HG03066 (cell line): ENCODE measurements around the gene ALDH3A2.
"Not testable (repeated sequence)": the region's sequence is repeated elsewhere in the genome, so short reads cannot be mapped to it uniquely, and the experiment has no call there.

Experiments used
- ATAC-seq: cut with Tn5 transposase; IDR thresholded peaks from one replicate; pipeline ENCODE4 v1.9.1; 2021; ENCODE audit warnings: low read depth; ENCODE audit not compliant: unreplicated experiment

The ALDH3A2 gene

GRCh38 chr17:19676896-19677295 is 28.3 kb downstream of the ALDH3A2 start:
- ATAC-seq = no peak

GRCh38 chr17:19677736-19678379 is 29.3 kb downstream of the ALDH3A2 start:
- no peak for ATAC-seq

GRCh38 chr17:19678581-19679453 is 30.3 kb downstream of the ALDH3A2 start:
- no peak for ATAC-seq

- ATAC-seq = no peak
These were observed 34.6 kb downstream of the ALDH3A2 start for GRCh38 chr17:19683117-19683516.

GRCh38 chr17:19684909-19685580 is 36.5 kb downstream of the ALDH3A2 start:
- ATAC-seq = not testable (repeated sequence)

- ATAC-seq = no peak
These were observed 38.0 kb downstream of the ALDH3A2 start for GRCh38 chr17:19686400-19687090.

- no peak for ATAC-seq
These were observed 53.7 kb downstream of the ALDH3A2 start for GRCh38 chr17:19702217-19702641.

GRCh38 chr17:19703106-19703827 is 54.7 kb downstream of the ALDH3A2 start:
- no peak for ATAC-seq

- no peak for ATAC-seq
These were observed 55.5 kb downstream of the ALDH3A2 start for GRCh38 chr17:19703828-19704613.

GRCh38 chr17:19705201-19705600 is 56.6 kb downstream of the ALDH3A2 start:
- no peak for ATAC-seq

GRCh38 chr17:19705771-19706770 is 57.5 kb downstream of the ALDH3A2 start:
- ATAC-seq = no peak

GRCh38 chr17:19706791-19707727 is 58.5 kb downstream of the ALDH3A2 start:
- ATAC-seq = no peak

GRCh38 chr17:19707728-19708221 is 59.2 kb downstream of the ALDH3A2 start:
- ATAC-seq = no peak

- no peak for ATAC-seq
These were observed 60.1 kb downstream of the ALDH3A2 start for GRCh38 chr17:19708431-19709175.

GRCh38 chr17:19709841-19710240 is 61.3 kb downstream of the ALDH3A2 start:
- no peak for ATAC-seq

GRCh38 chr17:19712436-19713004 is 64.0 kb downstream of the ALDH3A2 start:
- ATAC-seq = no peak
